ENCODE results near the gene ARHGDIG. TPM values are rescaled to one million over a fixed set of nuclear protein-coding genes. Genes with fewer than 3 reads are reported as not detected.

Gene ARHGDIG
- total and polyA plus RNA-seq, 2 donors (not counting 3 experiments of a cell fraction or from before 2014, with no cell fraction given): 0.93 to 2.2 TPM

DNA sequence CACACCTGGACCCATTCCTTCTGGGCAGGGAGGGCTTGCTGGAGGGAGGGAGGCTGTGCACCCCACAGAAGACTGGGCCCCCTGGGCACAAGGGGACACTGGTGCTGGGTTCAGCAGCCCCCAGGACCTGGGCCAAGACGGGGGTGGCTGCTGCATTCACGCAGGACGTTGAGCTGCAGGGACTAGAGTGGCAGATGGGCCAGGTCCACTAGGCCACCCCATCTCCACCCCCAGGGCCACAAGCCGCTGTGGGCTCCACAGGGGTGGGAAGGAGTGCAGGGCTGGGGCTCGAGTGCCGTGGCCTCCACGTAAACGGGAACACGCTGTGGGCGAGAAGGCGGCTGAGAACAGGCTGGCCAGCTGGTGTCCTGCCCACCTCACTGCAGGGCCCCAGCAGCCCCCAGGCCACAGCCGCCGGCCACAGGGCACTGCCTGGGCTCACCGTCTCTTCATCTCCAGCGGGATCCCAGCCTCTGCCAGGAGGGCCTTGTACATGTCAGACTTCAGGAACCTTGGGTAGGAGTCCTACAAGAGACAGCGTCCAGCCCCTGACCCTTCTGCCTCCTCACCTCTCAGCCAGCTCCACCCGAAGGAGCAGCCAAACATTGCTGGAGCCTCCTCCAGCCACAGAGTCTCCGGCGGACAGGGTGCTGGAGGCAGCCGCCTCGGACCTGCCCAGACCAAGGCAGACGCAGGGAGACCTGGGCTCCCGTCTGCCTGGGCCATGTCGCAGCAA is 11.2 kb upstream of the ARHGDIG start:
- Histone ChIP-seq H3K4me3 (replicated peaks in 1 of 3; ENCODE audit: insufficient read depth in 1 of 3, low read depth in 1 of 3, low read length in 3 of 3) (no peak overlapping the region), H3K9me3 (replicated peaks; ENCODE audit: control insufficient read depth, insufficient read depth, low read length) (no peaks in the 10 kb centered on the region), H3K4me1 (ENCODE audit: control insufficient read depth, extremely low read depth, insufficient read depth, low read length) (no peaks in the 10 kb centered on the region), H3K79me2 (ENCODE audit: control insufficient read depth, insufficient read depth, low read length) (no peaks in the 10 kb centered on the region), H3K9ac (replicated peaks; ENCODE audit: extremely low read depth, insufficient read depth, low read length) (no peak overlapping the region), H3K4me2 (ENCODE audit: insufficient read depth, low read length) (no peak overlapping the region), H4K20me1 (replicated peaks; ENCODE audit: control insufficient read depth, extremely low read depth, insufficient read depth, low read length) (no peaks in the 10 kb centered on the region), H3K27ac (ENCODE audit: insufficient read depth, low read depth, low read length) (no peak overlapping the region), H3K36me3 (ENCODE audit: control insufficient read depth in 2 of 2, extremely low read depth in 1 of 2, insufficient read depth in 2 of 2, low read length in 2 of 2) (peaks cover 0 to 5% of the 10 kb centered on the region in 2 experiments), H3K27me3 (ENCODE audit: control insufficient read depth in 2 of 2, insufficient read depth in 2 of 2, low read length in 2 of 2) (no peaks in the 10 kb centered on the region), H2AFZ (ENCODE audit: low read depth, low read length) (no peak overlapping the region), H3K9me1 (replicated peaks; ENCODE audit: control insufficient read depth, extremely low read depth, insufficient read depth, low read length) (no peaks in the 10 kb centered on the region)
- dilution Hi-C loops (cut with MboI; ENCODE audit: extremely low pct_ligation_motif_present, low sequenced_read_pairs) (no loop called here), intact Hi-C loops (cut with micrococcal nuclease) (no loop called here)
- FAIRE-seq (no peak), DNase-seq (ENCODE audit: low read depth, low spot score) (no peak)
- no TSS peak for BruUV-seq (replicated peaks)
- ChIA-PET POLR2A (no interaction called here), CTCF (no interaction called here)
- TF ChIP-seq POLR2A (IDR thresholded peaks at IDR 0.05; ENCODE audit: low read depth, low read length): no peak
- no peak for TF ChIP-seq POLR2AphosphoS5 (IDR thresholded peaks at IDR 0.05; ENCODE audit: insufficient read depth, low read depth, low read length)
- no peak for TF ChIP-seq FOS (IDR thresholded peaks at IDR 0.05; ENCODE audit: borderline replicate concordance, insufficient read depth, low read length)
- no peak for TF ChIP-seq MYC (IDR thresholded peaks at IDR 0.05; ENCODE audit: low read depth, low read length)
- TF ChIP-seq, protein P1, sequence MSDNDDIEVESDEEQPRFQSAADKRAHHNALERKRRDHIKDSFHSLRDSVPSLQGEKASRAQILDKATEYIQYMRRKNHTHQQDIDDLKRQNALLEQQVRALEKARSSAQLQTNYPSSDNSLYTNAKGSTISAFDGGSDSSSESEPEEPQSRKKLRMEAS (IDR thresholded peaks at IDR 0.05; ENCODE audit: insufficient read depth, insufficient read length): no peak

DNA sequence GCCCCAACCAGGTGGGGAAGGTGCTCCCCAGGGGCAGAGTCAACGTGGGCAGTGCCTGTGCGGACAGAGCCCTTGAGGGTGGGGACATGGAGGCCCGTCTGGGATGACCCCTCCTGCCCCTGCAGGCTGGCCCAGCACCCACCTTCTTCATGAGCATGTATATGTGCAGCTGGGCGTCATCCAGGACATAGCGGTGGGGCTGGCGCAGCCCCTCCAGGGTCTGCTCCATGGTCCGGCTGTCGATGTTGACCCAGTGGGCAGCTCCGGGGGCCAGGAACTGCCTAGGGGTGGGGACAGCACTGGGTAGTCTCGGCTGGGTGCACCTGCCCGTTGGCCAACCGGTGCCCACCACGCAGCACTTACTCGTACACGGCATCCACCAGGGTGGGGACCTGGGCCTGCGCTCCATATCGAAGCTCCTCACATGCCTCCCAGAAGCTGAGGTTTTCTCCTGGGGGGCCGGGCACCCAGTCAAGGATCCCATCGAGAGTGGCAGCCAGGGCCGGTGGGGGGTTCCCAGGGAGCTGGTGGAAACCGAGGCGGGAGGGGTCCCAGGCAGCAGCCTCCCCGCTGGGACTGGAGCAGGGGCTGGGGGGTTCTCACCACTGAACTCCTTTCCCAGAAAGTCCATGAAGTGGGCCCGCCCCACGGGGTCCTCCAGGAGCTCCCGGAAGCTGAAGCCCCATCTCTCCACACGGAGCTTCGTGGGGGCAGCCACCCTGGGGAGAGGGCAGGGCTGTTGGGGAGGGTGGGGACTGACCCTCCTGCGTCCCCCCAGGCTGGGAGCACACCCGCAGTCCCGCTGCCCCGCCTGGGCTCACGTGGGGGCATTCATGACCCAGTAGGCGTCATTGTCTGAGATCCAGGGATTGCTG is 9.8 kb upstream of the ARHGDIG start:
- no peaks in the 10 kb centered on the region for H3K9me3 ChIP-seq (replicated peaks; ENCODE audit: control insufficient read depth, insufficient read depth, low read length)
- H3K9ac ChIP-seq (replicated peaks; ENCODE audit: extremely low read depth, insufficient read depth, low read length): no peak overlapping the region
- no peaks in the 10 kb centered on the region for H4K20me1 ChIP-seq (replicated peaks; ENCODE audit: control insufficient read depth, extremely low read depth, insufficient read depth, low read length)
- BruUV-seq (replicated peaks): no TSS peak
- no peaks in the 10 kb centered on the region for H3K36me3 ChIP-seq (ENCODE audit: control insufficient read depth in 2 of 2, extremely low read depth in 1 of 2, insufficient read depth in 2 of 2, low read length in 2 of 2)
- no peak overlapping the region for H3K4me3 ChIP-seq (replicated peaks in 1 of 3; ENCODE audit: insufficient read depth in 1 of 3, low read depth in 1 of 3, low read length in 3 of 3)
- dilution Hi-C loops (cut with MboI; ENCODE audit: extremely low pct_ligation_motif_present, low sequenced_read_pairs) (no loop called here), intact Hi-C loops (cut with micrococcal nuclease) (no loop called here)
- peaks cover 3% of the 10 kb centered on the region for H3K4me1 ChIP-seq (ENCODE audit: control insufficient read depth, extremely low read depth, insufficient read depth, low read length)
- FAIRE-seq (no peak), DNase-seq (ENCODE audit: low read depth, low spot score) (no peak)
- H3K9me1 ChIP-seq (replicated peaks; ENCODE audit: control insufficient read depth, extremely low read depth, insufficient read depth, low read length): no peaks in the 10 kb centered on the region
- ChIA-PET CTCF (no interaction called here), POLR2A (no interaction called here)
- no peaks in the 10 kb centered on the region for H3K27me3 ChIP-seq (ENCODE audit: control insufficient read depth in 2 of 2, insufficient read depth in 2 of 2, low read length in 2 of 2)
- no peaks in the 10 kb centered on the region for H3K79me2 ChIP-seq (ENCODE audit: control insufficient read depth, insufficient read depth, low read length)
- no peak overlapping the region for H2AFZ ChIP-seq (ENCODE audit: low read depth, low read length)
- H3K4me2 ChIP-seq (ENCODE audit: insufficient read depth, low read length): no peak overlapping the region
- no peak overlapping the region for H3K27ac ChIP-seq (ENCODE audit: insufficient read depth, low read depth, low read length)
- TF ChIP-seq POLR2A (IDR thresholded peaks at IDR 0.05; ENCODE audit: low read depth, low read length) (no peak), POLR2AphosphoS5 (IDR thresholded peaks at IDR 0.05; ENCODE audit: insufficient read depth, low read depth, low read length) (no peak), FOS (IDR thresholded peaks at IDR 0.05; ENCODE audit: borderline replicate concordance, insufficient read depth, low read length) (no peak), JUN (IDR thresholded peaks at IDR 0.05; ENCODE audit: borderline replicate concordance, insufficient read depth, insufficient read length, low read depth) (no peak), GATA2 (IDR thresholded peaks at IDR 0.05; ENCODE audit: insufficient read depth, insufficient read length, low read depth, low read length) (no peak), MYC (IDR thresholded peaks at IDR 0.05; ENCODE audit: low read depth, low read length) (no peak), EZH2 (IDR thresholded peaks at IDR 0.05; ENCODE audit: borderline replicate concordance, low read depth, low read length, severe bottlenecking) (no peak)
- TF ChIP-seq, protein P2, sequence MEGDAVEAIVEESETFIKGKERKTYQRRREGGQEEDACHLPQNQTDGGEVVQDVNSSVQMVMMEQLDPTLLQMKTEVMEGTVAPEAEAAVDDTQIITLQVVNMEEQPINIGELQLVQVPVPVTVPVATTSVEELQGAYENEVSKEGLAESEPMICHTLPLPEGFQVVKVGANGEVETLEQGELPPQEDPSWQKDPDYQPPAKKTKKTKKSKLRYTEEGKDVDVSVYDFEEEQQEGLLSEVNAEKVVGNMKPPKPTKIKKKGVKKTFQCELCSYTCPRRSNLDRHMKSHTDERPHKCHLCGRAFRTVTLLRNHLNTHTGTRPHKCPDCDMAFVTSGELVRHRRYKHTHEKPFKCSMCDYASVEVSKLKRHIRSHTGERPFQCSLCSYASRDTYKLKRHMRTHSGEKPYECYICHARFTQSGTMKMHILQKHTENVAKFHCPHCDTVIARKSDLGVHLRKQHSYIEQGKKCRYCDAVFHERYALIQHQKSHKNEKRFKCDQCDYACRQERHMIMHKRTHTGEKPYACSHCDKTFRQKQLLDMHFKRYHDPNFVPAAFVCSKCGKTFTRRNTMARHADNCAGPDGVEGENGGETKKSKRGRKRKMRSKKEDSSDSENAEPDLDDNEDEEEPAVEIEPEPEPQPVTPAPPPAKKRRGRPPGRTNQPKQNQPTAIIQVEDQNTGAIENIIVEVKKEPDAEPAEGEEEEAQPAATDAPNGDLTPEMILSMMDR (IDR thresholded peaks at IDR 0.05; ENCODE audit: extremely low read depth in 1 of 2, insufficient read depth in 1 of 2, low read depth in 1 of 2, low read length in 2 of 2): no peak
- TF ChIP-seq, protein P1 (IDR thresholded peaks at IDR 0.05; ENCODE audit: insufficient read depth, insufficient read length): no peak

Data from endothelial cell of umbilical vein (primary cell).